NCI-H2196 treated with DMSO at 0.1 percent for 48 hours (cell line): ENCODE data around the gene AQP3.
A peak's percentile ranks its signal among the peaks of the same experiment; 100 is the strongest.
"Not testable (repeated sequence)": the region's sequence is repeated elsewhere in the genome, so short reads cannot be mapped to it uniquely, and the experiment has no call there.

Experiments used
- DNase-seq: peaks from one replicate; lab custom pipeline; 2025; ENCODE audit not compliant: unreplicated experiment; lab: John Stamatoyannopoulos, UW

The AQP3 gene

DNA sequence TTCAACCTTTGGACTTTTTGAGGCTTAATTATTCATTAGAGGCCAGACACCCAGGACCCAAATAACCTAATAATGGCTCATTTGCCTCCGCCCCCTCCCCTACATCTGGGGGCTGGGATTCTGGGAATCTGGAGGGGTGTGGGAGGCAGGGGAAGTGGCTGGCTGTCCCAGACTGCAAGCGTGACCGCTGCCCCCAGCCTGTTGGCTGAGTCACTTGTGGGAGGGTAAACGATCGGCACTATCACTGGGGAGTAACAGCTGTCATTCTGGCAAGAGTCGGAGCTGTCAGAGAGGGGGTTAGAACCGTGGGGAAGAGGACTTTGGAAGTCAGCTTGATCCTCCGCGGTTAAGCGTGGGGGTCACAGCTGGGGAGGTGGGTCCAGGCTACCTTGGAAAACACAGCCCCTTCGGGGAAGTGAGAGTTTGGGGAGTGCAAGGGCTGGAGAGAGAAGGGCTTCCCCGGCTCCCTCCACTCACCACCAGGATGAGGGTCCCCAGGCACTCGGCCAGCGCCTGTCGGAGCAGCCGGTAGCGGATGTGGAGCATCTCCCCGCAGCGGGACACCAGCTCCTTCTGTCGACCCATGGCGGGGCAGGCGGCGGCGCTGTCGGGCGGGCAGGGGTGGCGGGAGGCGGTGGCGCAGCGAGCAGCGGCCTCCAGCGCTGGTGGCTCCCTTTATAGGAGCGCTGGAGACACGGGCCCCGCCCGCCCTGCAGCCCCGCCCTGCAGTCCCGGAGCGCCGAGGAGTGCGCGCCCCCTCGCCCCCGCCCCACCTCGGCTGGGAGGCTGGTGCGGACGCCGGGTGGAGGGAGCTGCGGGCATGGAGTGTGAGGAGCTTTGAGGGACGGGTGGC lies at the start of gene AQP3:
TSS of gene AQP3 (minus strand) at position 648 of the 853 bp plus-strand sequence. CDS start at position 585, 63 bp downstream.
- no peak for DNase-seq

DNA sequence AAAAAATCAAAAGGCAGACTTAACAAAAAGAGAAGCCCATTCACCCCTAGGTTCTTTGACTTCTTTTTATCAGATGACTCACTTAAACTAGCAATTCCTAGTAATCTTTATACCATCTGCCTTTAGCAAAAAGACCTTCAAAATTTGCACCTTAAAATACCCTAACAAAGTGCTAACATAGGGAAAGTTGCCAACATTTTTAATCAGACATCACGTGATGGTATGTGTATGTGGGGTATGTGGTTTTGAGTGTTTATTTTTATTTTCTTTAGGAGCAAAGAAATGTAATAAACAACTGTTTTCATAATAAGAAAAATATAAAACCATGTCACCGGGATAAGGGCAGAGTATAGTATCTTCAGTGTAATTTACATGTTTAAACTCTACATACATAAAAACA lies 46.4 kb upstream of the AQP3 start:
- DNase-seq = not testable (repeated sequence)

DNA sequence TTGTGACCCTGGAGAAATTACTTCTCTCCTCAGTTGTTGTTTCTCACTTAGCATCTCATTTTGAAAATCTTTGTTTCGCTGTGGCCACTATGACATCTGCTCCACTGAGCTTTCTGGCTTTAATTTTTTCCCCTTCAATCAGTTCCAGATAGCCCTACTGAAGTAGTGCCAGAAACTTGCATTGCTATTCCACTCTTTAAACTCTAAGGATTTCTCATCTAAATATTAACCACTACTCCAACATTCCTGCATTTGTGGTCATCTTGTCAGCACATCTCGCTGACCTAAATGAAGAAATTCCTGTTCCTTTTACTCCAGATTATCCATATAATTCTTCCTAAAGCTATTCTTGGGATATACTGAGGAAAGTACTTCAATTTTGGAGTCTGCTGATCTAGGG lies 41.7 kb upstream of the AQP3 start:
- no peak for DNase-seq

DNA sequence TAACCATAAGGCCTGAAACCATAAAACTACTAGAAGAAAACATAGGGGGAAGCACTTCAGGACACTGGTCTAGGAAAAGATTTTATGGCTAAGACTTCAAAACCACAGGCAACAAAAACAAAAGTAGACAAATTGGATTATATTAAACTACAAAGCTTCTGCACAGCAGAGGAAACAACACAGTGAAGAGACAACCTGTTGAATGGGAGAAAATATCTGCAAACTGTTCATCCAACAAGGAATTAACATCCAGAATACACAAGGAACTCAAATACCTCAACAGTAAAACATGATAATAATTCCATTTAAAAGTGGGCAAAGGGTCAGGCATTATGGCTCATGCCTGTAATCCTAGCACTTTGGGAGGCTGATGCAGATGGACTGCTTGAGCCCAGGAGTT lies 37.9 kb upstream of the AQP3 start:
- not testable (repeated sequence) for DNase-seq

DNA sequence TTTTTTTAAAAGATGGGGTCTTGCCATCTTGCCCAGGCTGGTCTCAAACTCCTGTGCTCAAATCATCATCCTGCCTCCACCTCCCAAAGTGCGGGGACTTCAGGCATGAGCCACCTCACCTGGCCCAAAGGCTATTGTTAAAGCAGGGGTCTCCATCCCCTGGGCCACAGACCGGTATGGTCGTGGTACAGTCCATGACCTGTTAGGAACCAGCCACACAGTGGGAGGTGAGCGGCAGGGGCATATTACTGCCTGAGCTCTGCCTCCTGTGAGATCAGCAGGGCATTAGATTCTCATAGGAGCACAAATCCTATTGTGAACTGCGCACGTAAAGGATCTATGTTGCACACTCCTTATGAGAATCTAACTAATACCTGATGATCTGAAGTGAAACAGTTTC lies 33.6 kb upstream of the AQP3 start:
- no peak for DNase-seq

DNA sequence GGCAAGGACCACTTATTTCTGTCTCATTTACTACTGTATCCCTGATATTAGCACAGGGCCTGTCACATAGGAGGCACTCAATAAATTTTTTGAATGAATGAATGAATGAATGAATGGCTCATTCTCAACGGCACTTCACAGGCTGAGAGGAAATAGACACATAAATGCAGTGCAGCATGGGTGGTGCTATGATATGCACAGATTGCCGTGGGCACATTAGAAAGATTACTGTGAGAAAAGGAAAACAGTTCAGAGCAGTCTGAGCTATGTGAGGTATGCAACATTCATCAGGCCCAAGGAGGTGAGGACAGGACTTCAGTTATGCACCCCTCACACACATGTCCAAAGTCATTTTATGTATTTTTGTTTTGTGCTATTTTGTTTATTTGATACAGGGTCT lies 32.7 kb upstream of the AQP3 start:
- no peak for DNase-seq

DNA sequence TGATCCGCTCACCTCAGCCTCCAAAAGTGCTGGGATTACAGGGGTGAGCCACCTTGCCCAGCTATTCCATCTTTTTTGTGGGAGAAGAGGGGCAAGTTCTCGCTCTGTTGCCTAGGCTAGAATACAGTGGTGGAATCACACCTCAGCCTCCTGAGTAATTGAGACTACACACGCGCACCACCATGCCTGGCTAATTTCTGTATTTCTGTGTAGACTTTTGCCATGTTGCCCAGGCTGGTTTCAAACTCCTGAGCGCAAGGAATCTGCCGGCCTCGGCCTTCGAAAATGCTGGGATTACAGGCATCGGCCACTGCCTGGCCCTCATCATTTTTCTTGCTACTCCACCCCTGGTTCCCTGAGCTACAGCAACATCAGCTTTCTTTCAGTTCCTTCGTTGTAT lies 29.1 kb upstream of the AQP3 start:
- DNase-seq = no peak

DNA sequence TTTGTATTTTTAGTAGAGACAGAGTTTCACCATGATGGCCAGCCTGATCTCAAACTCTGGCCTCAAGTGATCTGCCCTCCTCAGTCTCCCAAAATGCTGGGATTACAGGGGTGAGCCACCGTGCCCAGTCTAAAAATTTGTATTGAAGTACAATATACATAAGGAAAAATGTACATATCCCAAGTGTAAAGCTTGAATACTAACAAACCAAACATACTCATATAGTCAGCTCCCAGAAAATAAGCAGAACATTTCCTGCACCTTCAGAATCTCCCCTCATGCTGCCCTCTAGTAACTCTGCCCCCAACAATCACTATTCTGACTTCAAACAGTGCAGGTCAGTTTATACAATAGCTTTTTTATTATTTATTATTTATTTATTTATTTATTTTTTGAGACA lies 28.0 kb upstream of the AQP3 start:
- no peak for DNase-seq

DNA sequence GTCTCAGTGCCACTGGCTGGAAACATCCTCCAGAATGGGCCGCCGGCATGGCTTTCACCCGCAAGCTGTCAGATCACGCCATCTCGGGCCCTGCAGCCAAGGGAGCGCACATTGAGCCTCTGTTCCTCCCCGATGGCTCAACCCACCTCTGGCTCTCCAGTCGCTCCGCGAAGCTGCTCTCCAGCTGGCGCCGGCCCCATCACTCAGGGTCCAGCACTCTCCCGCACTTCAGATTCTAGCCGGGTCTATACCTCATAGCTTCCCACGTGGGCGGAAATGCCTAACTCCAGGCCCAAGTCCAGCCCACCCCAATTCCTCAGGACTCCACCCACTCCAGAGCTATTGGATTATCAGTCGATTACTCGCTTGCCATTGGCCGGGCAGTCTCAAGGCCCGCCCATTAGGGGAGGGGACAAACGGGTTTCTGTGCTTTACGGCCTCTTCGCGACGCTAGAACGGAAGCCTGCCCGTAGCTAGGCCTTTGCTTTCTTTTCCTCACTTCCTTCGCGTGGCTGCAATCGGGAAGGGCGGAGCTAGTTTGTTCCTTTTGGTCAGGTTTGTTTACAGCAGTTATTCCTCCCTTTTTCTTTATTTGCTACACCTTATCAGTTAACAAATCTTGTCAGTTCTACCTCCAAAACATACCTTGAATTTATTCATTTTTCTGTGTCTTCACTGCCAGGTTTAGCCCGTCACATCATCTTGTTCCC lies 26.4 kb upstream of the AQP3 start, which contains the start of gene NOL6:
TSS of gene NOL6 (minus strand) at position 282 of the 710 bp plus-strand sequence. CDS start at position 200, 82 bp downstream.
- DNase-seq = peak; percentile 97

DNA sequence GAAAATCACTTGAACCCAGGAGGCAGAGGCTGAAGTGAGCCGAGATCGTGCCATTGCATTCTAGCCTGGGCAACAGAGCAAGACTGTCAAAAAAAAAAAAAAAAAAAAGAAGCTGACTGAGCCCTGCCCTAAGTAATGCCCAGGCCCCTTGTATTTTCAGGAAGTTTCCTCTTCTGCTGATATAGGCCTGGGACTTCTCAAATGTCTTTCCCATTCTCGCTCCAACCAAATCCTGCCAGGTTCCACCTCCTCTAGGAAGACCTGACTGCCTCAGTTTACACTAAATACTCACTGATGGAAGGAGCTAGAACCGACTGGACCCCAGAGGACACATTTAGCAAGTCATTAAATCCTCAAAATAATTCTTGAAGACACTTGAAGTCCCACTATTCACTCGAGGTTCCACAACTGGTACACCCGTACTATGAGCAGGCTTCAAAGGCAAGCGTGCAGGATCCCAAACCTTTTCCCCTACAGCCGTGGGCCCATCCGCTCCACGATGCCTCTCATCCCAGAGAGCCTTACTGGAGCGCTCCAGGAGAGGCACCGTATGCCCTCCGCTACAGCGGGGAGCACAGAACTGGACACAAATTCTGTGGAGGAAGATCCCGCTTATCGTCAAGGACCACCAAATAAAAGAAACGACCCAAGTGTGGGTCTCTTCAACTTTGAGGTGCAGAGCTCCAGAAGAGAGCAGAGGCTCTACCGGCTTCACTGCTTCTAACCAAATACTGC lies 25.7 kb upstream of the AQP3 start:
- DNase-seq = no peak

DNA sequence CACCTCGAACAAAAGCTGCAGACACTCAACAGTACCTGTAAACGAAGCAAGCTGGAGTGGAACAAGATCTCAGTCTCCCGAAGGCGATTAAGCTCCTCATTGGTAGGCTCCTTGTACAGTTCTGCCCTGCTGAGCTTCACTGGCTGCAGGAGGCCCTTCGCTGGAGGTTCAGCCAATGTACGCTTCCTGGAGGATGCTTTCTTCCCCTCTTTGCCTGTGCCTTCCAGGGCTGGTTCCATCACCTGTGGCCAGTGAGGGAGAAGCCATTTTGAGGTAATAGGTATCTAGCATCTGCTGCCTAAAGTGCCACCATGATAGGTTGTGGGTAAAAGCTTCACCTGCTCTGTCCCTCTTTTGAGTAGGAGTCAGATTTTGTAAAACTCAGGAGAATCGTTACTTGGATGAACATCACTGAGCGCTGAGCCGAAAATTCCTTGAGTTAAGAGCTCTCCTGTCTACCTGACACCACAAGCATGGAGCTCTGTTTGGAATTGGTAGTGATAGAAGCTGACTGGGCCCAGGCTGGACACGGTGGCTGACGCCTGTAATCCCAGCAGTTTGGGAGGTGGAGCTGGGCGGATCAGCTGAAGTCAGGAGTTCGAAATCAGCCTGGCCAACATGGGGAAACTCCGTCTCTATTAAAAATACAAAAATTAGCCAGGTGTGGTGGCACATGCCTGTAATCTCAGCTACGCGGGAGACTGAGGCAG lies 24.9 kb upstream of the AQP3 start:
- DNase-seq = no peak

DNA sequence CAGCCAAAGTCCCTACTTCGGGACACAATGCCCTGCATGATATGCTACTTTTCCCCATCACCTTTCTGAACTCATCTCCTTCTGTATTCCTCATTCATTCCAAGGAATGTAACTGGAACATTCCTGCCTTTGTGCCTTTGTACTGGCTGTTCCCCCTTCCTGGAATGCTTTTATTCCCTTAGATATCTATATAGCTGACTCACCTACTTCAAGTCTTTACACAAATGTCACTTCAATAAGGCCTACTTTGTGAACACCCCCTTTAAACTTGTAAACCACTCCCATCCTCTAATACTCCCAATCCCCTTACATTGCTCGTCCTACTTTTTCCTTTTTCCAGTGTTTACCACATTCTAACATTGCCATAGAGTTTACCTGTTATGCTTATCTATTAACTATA lies 24.0 kb upstream of the AQP3 start:
- DNase-seq = no peak

DNA sequence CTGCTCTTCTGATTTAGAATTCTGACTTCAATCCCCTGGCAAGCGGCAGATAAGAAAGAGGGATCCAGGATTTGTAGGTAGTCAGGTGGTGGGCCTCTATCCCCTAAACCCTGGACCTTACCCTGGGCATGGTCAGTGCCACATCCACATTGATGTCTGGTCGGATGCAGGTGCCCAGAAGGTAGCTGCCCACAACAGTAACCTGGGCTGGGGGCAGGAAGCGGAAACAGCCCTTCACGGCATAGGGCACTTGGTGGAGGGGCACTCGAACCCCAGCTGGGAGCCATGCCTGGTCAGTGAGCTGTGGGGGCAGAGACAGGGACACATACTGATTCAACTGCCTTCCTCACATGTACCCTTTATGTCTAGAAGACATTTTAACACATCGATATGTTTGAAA lies 22.5 kb upstream of the AQP3 start:
- DNase-seq = no peak

DNA sequence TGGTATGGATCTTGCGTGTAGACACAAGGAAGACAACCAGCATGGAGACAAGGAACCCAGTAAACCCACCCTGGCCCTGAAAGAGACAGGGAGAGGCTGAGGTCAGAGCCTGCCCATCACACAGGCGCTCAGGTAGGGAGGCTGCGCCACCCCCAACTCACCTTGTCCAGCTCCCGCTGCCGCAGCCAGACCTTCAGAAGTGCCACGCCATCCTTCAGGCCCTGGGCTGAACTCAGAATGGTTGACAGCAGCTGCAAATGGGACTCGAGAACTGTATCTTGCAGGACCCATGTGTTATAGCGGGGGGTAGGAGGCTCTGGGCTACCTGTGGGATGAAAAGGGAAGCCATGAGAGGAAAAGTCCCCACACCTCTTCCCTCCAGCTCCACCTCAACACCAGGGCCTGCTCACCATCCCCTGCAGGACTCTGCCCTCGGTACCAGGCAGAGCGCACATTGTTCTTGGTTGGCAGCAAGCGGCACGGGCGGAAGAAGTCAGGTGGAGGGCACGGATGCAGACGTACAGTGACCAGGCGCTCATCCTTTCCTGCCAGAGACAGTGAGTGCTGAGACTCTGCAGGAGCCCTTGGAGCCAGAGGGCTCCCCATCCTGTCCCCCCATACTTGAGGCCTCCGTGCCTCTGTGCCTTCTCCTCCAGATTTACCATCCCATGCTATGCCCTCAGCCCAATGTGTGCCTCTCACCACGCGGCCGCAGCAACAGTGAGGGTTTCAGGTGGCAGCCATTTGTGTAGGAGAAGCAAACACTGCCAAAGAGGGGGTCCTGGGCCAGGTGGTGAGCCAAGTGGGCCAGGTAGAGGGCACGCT lies 21.6 kb upstream of the AQP3 start:
- DNase-seq = no peak

DNA sequence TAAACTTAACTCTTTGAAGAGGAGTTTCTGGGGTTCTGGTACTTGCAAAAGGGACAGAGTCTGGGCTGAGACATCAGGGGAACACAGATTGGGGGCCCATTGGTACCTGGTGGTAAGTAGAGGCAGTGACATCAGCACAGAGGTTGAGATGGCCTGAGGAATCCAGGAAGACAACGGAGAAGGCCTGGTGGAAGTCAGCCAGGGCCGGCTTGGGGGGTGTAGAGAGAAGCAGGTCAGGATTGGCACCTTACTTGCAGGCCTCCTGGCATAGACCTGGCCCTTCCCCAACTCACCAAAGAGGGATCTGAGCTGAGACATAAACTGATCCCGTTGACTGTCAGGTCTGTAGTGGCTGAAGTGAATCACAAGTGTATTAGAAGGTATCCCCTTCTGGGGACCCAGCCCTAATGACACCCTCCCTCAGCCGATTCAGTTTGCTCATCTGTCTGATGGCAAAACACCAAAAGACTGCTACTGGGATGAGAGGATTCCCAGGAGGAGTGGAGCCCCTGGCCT lies 20.9 kb upstream of the AQP3 start:
- no peak for DNase-seq

DNA sequence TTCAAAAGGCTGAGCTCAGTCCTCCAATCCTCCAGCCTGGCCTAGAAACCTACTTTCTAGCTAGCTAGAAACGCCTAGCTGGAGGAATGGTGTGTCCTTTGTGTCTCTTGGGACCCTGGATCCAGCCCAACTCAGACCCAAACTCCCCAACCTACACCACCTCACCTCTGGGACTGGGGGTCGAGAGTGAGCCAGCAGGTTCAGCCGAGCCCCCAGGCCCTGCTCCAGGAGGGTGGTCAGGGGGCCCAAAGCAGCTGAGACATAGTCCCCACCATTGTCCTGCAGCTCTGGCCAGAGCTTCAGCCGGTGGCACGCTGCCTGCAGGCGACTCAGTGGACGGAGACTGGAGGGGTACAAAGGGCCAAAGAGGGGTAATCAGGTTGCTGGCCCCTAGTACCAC lies 20.1 kb upstream of the AQP3 start:
- DNase-seq = no peak

DNA sequence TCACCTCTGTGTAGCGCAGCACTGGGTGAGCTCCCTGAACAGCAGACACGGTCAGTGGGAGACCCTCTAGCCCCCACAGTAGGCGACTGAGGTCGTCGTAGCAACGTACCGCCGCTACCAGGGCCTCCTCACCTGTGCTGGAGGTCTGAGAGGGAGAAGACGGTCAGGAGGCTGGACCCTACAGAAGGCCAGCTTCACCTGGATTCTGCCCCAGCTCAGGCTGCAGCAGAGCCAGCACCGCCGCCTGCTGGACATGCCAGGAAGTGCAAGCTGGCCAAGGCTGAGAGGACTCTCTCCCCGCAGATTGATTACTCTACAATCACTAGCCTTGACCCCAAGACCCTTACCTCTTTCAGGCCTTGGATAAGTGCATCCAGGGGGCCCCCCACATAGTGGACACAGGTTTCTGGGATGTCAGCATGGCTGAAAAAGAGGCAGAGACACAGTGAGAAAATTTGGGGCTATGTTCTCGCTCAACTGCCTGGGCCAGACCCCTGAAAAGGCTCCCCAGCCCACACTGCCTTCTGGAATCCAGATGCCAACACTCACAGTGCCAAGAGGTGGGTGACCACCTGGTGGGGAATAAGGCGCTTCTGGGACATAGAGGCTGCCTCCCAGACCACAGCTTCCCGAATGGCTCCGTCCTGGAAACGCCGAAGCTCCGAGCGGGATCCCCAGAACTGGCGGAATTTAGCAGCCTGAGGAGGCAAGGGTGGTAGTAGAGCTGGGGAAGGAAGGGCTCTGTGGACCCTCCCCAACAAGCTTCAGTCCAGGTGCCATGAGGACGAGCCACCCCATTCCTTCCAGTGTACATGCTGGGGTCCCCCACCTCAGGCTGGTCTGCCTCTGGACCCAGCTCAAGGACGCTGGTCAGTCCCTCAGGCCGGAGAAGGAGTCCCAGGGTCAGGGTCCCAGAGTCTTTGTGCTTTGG lies 19.4 kb upstream of the AQP3 start:
- peak; percentile 12 for DNase-seq

DNA sequence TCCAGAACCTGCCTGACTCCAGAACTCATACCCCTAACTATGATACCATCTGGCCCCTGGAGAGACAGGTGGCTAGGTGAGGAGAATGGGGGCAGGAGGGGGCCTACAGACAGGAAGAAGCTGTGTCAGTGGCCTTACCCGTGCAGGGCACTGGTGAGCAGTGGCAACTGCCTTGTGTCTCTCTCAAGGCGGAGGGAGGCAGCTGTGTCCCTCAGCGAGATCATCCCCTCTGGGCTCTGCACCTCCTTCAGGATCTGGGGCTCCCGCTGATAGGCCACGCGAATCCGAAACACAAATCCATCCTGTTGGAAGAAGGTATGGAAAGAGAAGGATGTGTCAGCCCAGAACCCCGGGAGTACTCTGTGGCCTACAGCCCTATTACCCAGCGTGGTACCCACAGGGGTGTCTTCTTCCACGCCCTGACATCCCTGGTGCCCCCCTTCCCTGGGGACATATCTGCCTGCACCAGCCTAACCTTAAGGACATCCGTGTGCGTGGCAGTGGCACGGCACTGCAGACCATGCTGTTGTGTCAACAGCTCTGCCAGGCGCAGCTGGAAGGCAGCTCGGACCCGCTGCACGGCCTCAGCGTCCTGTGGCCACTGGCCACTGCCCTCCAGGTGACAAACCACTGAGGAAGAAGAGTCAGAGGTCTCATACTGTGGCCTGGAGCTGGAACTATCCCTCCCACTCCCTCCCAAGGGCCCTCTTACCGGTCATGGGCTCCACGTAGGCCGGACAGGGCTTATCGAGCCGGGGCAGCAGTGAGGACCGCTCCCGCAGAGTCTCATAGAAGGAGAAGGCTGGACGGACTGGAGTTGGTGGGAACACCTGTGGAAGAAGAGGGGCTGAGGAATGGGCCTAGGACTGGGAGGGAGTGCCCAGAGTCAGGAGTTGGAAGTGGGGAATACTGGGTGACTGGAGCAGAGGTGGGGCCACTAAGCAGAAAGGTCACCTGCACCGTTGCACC lies 18.5 kb upstream of the AQP3 start:
- DNase-seq = no peak
